GM12878 (cell line): Measurements from ENCODE around the gene FAM221B. TPM values are rescaled to one million over a fixed set of nuclear protein-coding genes. Genes with fewer than 3 reads are reported as not detected.
A peak's percentile ranks its signal among the peaks of the same experiment; 100 is the strongest.

ENCODE experiments used
- BMI1 ChIP-seq: fragments of 450-650 bp; IDR thresholded peaks from 2 replicates; pipeline ENCODE4 v1.6.1; 2016; ENCODE audit warnings: mild to moderate bottlenecking, moderate library complexity, borderline replicate concordance
- CBX3 ChIP-seq: fragments of 200-600 bp; sonication (generic); IDR thresholded peaks from 2 replicates; pipeline ENCODE4 v1.6.1; 2016; ENCODE audit warnings: low read depth, borderline replicate concordance
- CHD2 ChIP-seq: IDR thresholded peaks from 2 replicates; pipeline ENCODE4 v1.6.1; 2011; ENCODE audit warnings: low read depth, low read length, improper control_type of control experiment, borderline replicate concordance
- HDAC2 ChIP-seq: fragments of 200-600 bp; sonication (generic); IDR thresholded peaks from 2 replicates; pipeline ENCODE4 v1.6.1; 2017
- HSF1 ChIP-seq: fragments of 150-350 bp; IDR thresholded peaks from 2 replicates; pipeline ENCODE4 v1.6.1; 2014; ENCODE audit warnings: mild to moderate bottlenecking, low read depth, low read length
- IKZF1 ChIP-seq: fragments of 450-650 bp; conservative IDR thresholded peaks from 2 replicates; pipeline ENCODE4 v1.6.1; 2017; ENCODE audit warnings: antibody characterized with exemption, mild to moderate bottlenecking
- IKZF2 ChIP-seq, 2 experiments: fragments of 450-650 bp; IDR thresholded peaks; 2 replicates each; pipeline ENCODE4 v1.6.1; 2017; ENCODE audit warnings: mild to moderate bottlenecking in 2 of 2, moderate library complexity in 2 of 2
- IRF4 ChIP-seq: IDR thresholded peaks from 2 replicates; pipeline ENCODE4 v1.6.1; 2011; ENCODE audit warnings: low read depth, low read length
- MLLT1 ChIP-seq: fragments of 450-650 bp; IDR thresholded peaks from 2 replicates; pipeline ENCODE4 v1.6.1; 2016; ENCODE audit warnings: mild to moderate bottlenecking
- MTA3 ChIP-seq: IDR thresholded peaks from 2 replicates; pipeline ENCODE4 v1.6.1; 2012; ENCODE audit warnings: low read length, inconsistent platforms, borderline replicate concordance
- MYB ChIP-seq: fragments of 150-350 bp; IDR thresholded peaks from 2 replicates; pipeline ENCODE4 v1.6.1; 2014; ENCODE audit warnings: mild to moderate bottlenecking, low read depth, low read length, borderline replicate concordance
- NKRF ChIP-seq: fragments of 450-650 bp; conservative IDR thresholded peaks from 2 replicates; pipeline ENCODE4 v1.6.1; 2017; ENCODE audit warnings: mild to moderate bottlenecking, moderate library complexity
- PAX5 ChIP-seq: IDR thresholded peaks from 2 replicates; pipeline ENCODE4 v1.6.1; 2011; ENCODE audit warnings: low read depth, low read length, borderline replicate concordance
- PKNOX1 ChIP-seq: fragments of 450-650 bp; IDR thresholded peaks from 2 replicates; pipeline ENCODE4 v1.6.1; 2016; ENCODE audit warnings: mild to moderate bottlenecking
- POU2F2 ChIP-seq: IDR thresholded peaks from 3 replicates; pipeline ENCODE4 v1.6.1; 2011; ENCODE audit warnings: low read depth, mild to moderate bottlenecking, low read length, borderline replicate concordance
- PRDM15 ChIP-seq: fragments of 450-650 bp; formaldehyde crosslinking; IDR thresholded peaks from 2 replicates; pipeline ENCODE4 v1.4.0; 2020; ENCODE audit warnings: mild to moderate bottlenecking, moderate library complexity
- RBBP5 ChIP-seq: fragments of 200-600 bp; sonication (generic); conservative IDR thresholded peaks from 2 replicates; pipeline ENCODE4 v1.6.1; 2016
- RCOR1 ChIP-seq: conservative IDR thresholded peaks from 2 replicates; pipeline ENCODE4 v1.6.1; 2012; ENCODE audit warnings: low read depth, low read length, improper control_type of control experiment
- SUZ12 ChIP-seq: fragments of 200-600 bp; sonication (generic); IDR thresholded peaks from one replicate; pipeline ENCODE4 v1.6.1; 2018; ENCODE audit warnings: antibody characterized with exemption, mild to moderate bottlenecking; ENCODE audit not compliant: unreplicated experiment
- YY1 ChIP-seq: IDR thresholded peaks from 2 replicates; pipeline ENCODE4 v1.6.1; 2011; ENCODE audit warnings: low read depth, mild to moderate bottlenecking, low read length
- ZNF217 ChIP-seq: fragments of 450-650 bp; IDR thresholded peaks from 2 replicates; pipeline ENCODE4 v1.6.1; 2017; ENCODE audit warnings: antibody characterized with exemption, mild to moderate bottlenecking
- ZNF622 ChIP-seq: fragments of 450-650 bp; IDR thresholded peaks from 2 replicates; pipeline ENCODE4 v1.6.1; 2017; ENCODE audit warnings: mild to moderate bottlenecking, inconsistent platforms
- polyA plus RNA-seq, 11 experiments: library from polyadenylated mRNA; depleted of rRNA in 4 of 11; unstranded in 6 of 11; stranded (reverse) in 5 of 11; fragments of >200 nt; fragmentation: Nextera tagmentation in 4 of 11; fragmentation: Illumina TruSeq in 1 of 11; extraction: Ambion mirVana in 4 of 11; extraction: Trizol in 1 of 11; gene quantifications; 1 replicate in 1 of 11; 2 replicates in 10 of 11; pipeline versions ENCODE4 v1.2.1 to v1.2.3, GENCODE V29; 2011 to 2016; ENCODE audit warnings: inconsistent platforms in 2 of 11, missing spikeins in 2 of 11, low read depth in 1 of 11
- total RNA-seq, 4 experiments: library from RNA; depleted of rRNA in 3 of 4; stranded (reverse); fragments of >200 nt in 3 of 4; fragmentation: Illumina TruSeq in 1 of 4; extraction: Trizol in 1 of 4; gene quantifications; 2 replicates each; pipeline versions ENCODE4 v1.2.1 to v1.2.3, GENCODE V29; 2013 to 2021

FAM221B gene
- total and polyA plus RNA-seq, 10 of the 15 experiments (the other 5 are each of a cell fraction or from before 2014, with no cell fraction given): 0.02 to 0.12 (median 0.04) TPM; not detected in 5

GRCh38 chr9:35812025-35812602, 16.4 kb downstream of the FAM221B start, which contains the start of gene SPAG8 (continued):
- no peak for TF ChIP-seq RBBP5
- TF ChIP-seq BMI1: peak; percentile 95
- no peak for TF ChIP-seq CBX3
- no peak for TF ChIP-seq PRDM15 (CRISPR knock-in tag)
- peak; percentile 62; the same call in 1 of the 2 replicates for TF ChIP-seq CHD2
- TF ChIP-seq NKRF: peak; percentile 94
- no peak for TF ChIP-seq HDAC2
- peak; percentile 84 for TF ChIP-seq MLLT1
- no peak for TF ChIP-seq SUZ12
- TF ChIP-seq YY1: peak; percentile 92
- peak; percentile 91 for TF ChIP-seq IKZF1
- TF ChIP-seq IRF4: 0 out of 2 replicates have a peak, but pooled peaks have one; percentile 61
- peak in 1 of 2 experiments; percentile 50; a peak in 2 of 4 replicates for TF ChIP-seq IKZF2 (IDR thresholded peaks at IDR 0.05)
- TF ChIP-seq MTA3: peak; percentile 48; the same call in 1 of the 2 replicates
- no peak for TF ChIP-seq RCOR1
- no peak for TF ChIP-seq MYB
- TF ChIP-seq PKNOX1: peak; percentile 80
- no peak for TF ChIP-seq ZNF622
- TF ChIP-seq HSF1: peak; percentile 46; the same call in 1 of the 2 replicates
- no peak; the same call in 1 of the 2 replicates for TF ChIP-seq PAX5
- TF ChIP-seq ZNF217: no peak
- TF ChIP-seq POU2F2: peak; percentile 78; the same call in 2 of the 3 replicates
